ENCODE measurements around the gene PAX5.

GRCh38 chr9:37046683-37047082 is 12.6 kb upstream of the PAX5 start:
- TF ChIP-seq CTCF (IDR thresholded peaks at IDR 0.05) (no peak), POLR2A (IDR thresholded peaks at IDR 0.05) (no peak)

Measured in ovary (tissue), 3 donors.